ENCODE data around the gene PRKAG2.
"Not testable (repeated sequence)": the region's sequence is repeated elsewhere in the genome, so short reads cannot be mapped to it uniquely, and the experiment has no call there.

The PRKAG2 gene

GRCh38 chr7:151783958-151784575 is 92.8 kb downstream of the PRKAG2 start:
- no peak for TF ChIP-seq CTCF (IDR thresholded peaks at IDR 0.05; ENCODE audit: low read depth, low read length)
- Histone ChIP-seq H3K27me3 (no peaks in the 10 kb centered on the region), H3K36me3 (no peaks in the 10 kb centered on the region), H3K4me3 (ENCODE audit: low read depth, low read length) (no peak overlapping the region), H3K4me1 (no peaks in the 10 kb centered on the region), H3K9me3 (no peaks in the 10 kb centered on the region)
- no peak for DNase-seq

- Histone ChIP-seq H3K36me3 (no peaks in the 10 kb centered on the region), H3K4me1 (no peaks in the 10 kb centered on the region), H3K27me3 (no peaks in the 10 kb centered on the region), H3K4me3 (ENCODE audit: low read depth, low read length) (peak overlapping the region; percentile 36), H3K9me3 (no peaks in the 10 kb centered on the region)
- TF ChIP-seq CTCF (IDR thresholded peaks at IDR 0.05; ENCODE audit: low read depth, low read length), result peak; percentile 87
- peak; percentile 84 for DNase-seq
Observed at GRCh38 chr7:151782598-151783448, 94.1 kb downstream of the PRKAG2 start.

GRCh38 chr7:151782256-151782597 is 94.7 kb downstream of the PRKAG2 start:
- DNase-seq; H3K4me3 ChIP-seq (ENCODE audit: low read depth, low read length); H3K27me3 ChIP-seq; H3K9me3 ChIP-seq; H3K4me1 ChIP-seq; H3K36me3 ChIP-seq: not testable (repeated sequence)

- Histone ChIP-seq H3K4me3 (ENCODE audit: low read depth, low read length) (no peak overlapping the region), H3K4me1 (no peaks in the 10 kb centered on the region), H3K9me3 (no peaks in the 10 kb centered on the region), H3K36me3 (no peaks in the 10 kb centered on the region), H3K27me3 (no peaks in the 10 kb centered on the region)
- no peak for DNase-seq
- no peak for TF ChIP-seq CTCF (IDR thresholded peaks at IDR 0.05; ENCODE audit: low read depth, low read length)
Observed at GRCh38 chr7:151781161-151781845, 95.6 kb downstream of the PRKAG2 start.

GRCh38 chr7:151780631-151781030 is 96.3 kb downstream of the PRKAG2 start:
- no peak overlapping the region for H3K4me3 ChIP-seq (ENCODE audit: low read depth, low read length)
- no peaks in the 10 kb centered on the region for H3K9me3 ChIP-seq
- no peaks in the 10 kb centered on the region for H3K27me3 ChIP-seq
- H3K36me3 ChIP-seq, result no peaks in the 10 kb centered on the region
- no peak for DNase-seq
- no peaks in the 10 kb centered on the region for H3K4me1 ChIP-seq
- TF ChIP-seq CTCF (IDR thresholded peaks at IDR 0.05; ENCODE audit: low read depth, low read length), result no peak

GRCh38 chr7:151779678-151780077 is 97.2 kb downstream of the PRKAG2 start:
- Histone ChIP-seq H3K9me3 (no peaks in the 10 kb centered on the region), H3K36me3 (no peaks in the 10 kb centered on the region), H3K27me3 (no peaks in the 10 kb centered on the region), H3K4me3 (ENCODE audit: low read depth, low read length) (no peak overlapping the region), H3K4me1 (no peaks in the 10 kb centered on the region)
- no peak for TF ChIP-seq CTCF (IDR thresholded peaks at IDR 0.05; ENCODE audit: low read depth, low read length)
- DNase-seq, result no peak

Data from BE2C (cell line).